ENCODE results near the gene SBK3.
"Not testable (repeated sequence)": the region's sequence is repeated elsewhere in the genome, so short reads cannot be mapped to it uniquely, and the experiment has no call there.

The SBK3 gene

GRCh38 chr19:55545443-55545842 lies at the start of gene SBK3:
Gene SBK3 (minus strand): TSS chr19:55545543. CDS start chr19:55545543, 0 bp downstream.
- DNase-seq (ENCODE audit: low spot score): no peak

GRCh38 chr19:55593096-55593772 lies 47.9 kb upstream of the SBK3 start:
- DNase-seq (ENCODE audit: low spot score): no peak

- DNase-seq (ENCODE audit: low spot score): no peak
These were observed 47.2 kb upstream of the SBK3 start for GRCh38 chr19:55592391-55593090.

GRCh38 chr19:55591555-55591954 lies 46.2 kb upstream of the SBK3 start:
- no peak for DNase-seq (ENCODE audit: low spot score)

- peak; percentile 25 for DNase-seq (ENCODE audit: low spot score)
These were observed 45.3 kb upstream of the SBK3 start for GRCh38 chr19:55590617-55591016.

GRCh38 chr19:55590109-55590508 lies 44.8 kb upstream of the SBK3 start:
- DNase-seq (ENCODE audit: low spot score): no peak

GRCh38 chr19:55588738-55589137 lies 43.4 kb upstream of the SBK3 start:
- DNase-seq (ENCODE audit: low spot score): no peak

GRCh38 chr19:55586976-55587668 lies 41.8 kb upstream of the SBK3 start:
- peak; percentile 96 for DNase-seq (ENCODE audit: low spot score)

GRCh38 chr19:55585658-55586339 lies 40.5 kb upstream of the SBK3 start:
- peak; percentile 51 for DNase-seq (ENCODE audit: low spot score)

- DNase-seq (ENCODE audit: low spot score): no peak
These were observed 39.5 kb upstream of the SBK3 start for GRCh38 chr19:55584871-55585270.

- DNase-seq (ENCODE audit: low spot score): not testable (repeated sequence)
These were observed 38.6 kb upstream of the SBK3 start for GRCh38 chr19:55583897-55584296.

GRCh38 chr19:55582284-55582683 lies 36.9 kb upstream of the SBK3 start:
- not testable (repeated sequence) for DNase-seq (ENCODE audit: low spot score)

- DNase-seq (ENCODE audit: low spot score): no peak
These were observed 36.5 kb upstream of the SBK3 start for GRCh38 chr19:55581823-55582223.

GRCh38 chr19:55581145-55581822 lies 35.9 kb upstream of the SBK3 start:
- DNase-seq (ENCODE audit: low spot score): no peak

- peak; percentile 94 for DNase-seq (ENCODE audit: low spot score)
These were observed 35.3 kb upstream of the SBK3 start, which contains the start of gene ZNF579 for GRCh38 chr19:55580628-55581144. Gene ZNF579 (minus strand): TSS chr19:55580848. CDS start chr19:55579639, 1,209 bp downstream.

GRCh38 chr19:55579766-55580621 lies 34.7 kb upstream of the SBK3 start:
- DNase-seq (ENCODE audit: low spot score): peak; percentile 36

- no peak for DNase-seq (ENCODE audit: low spot score)
These were observed 33.7 kb upstream of the SBK3 start for GRCh38 chr19:55578761-55579747.

- DNase-seq (ENCODE audit: low spot score): no peak
These were observed 32.9 kb upstream of the SBK3 start for GRCh38 chr19:55578031-55578760.

GRCh38 chr19:55576746-55577145 lies 31.4 kb upstream of the SBK3 start:
- DNase-seq (ENCODE audit: low spot score): no peak
